HCT116 (cell line): ENCODE results near the gene BRSK1. TPM values are rescaled to one million over a fixed set of nuclear protein-coding genes. Genes with fewer than 3 reads are reported as not detected.

ENCODE experiments used
- ATAC-seq: fragments of 200-7000 bp; cut with Tn5 transposase; 2 replicates; pipeline ENCODE4 v1.9.1; 2020; ENCODE audit warnings: mild to moderate bottlenecking, moderate library complexity
- BruUV-seq: library from RNA; stranded (reverse); fragments of 400-500 nt; replicated peaks from 2 replicates; lab custom pipeline; 2021; lab: Mats Ljungman, UMichigan
- CTCF ChIA-PET: fragments of 300-600 bp; sonication (Branson Sonifier 250); formaldehyde crosslinking; loops from one replicate; lab custom pipeline; 2021; ENCODE audit warnings: antibody characterized with exemption; lab: Charles Lee
- POLR2A ChIA-PET: fragments of 300-600, 350-600 bp; sonication (Branson Sonifier 250); formaldehyde crosslinking; loops from one replicate; lab custom pipeline; 2021; ENCODE audit warnings: antibody characterized with exemption; lab: Charles Lee
- RAD21 ChIA-PET, 2 experiments: fragments of 300-600 bp; sonication (Branson Sonifier 250); formaldehyde crosslinking; loops; one replicate each; lab custom pipeline; 2023; ENCODE audit warnings: low total read pairs in 2 of 2; ENCODE audit not compliant: uncharacterized antibody in 2 of 2, unreplicated experiment in 2 of 2, low non-redundant PET in 1 of 2; lab: Charles Lee
- DNase-seq: peaks from one replicate; pipeline ENCODE4 v3.0.0-alpha.2; 2010; ENCODE audit warnings: low read depth, low spot score
- H2AFZ ChIP-seq: fragments of 200-600 bp; shearing (Covaris generic), sonication (generic); 2 replicates; pipeline ENCODE4 v1.6.1; 2017; ENCODE audit warnings: low read depth, mixed run types, mixed read lengths, antibody characterized with exemption, low read length; ENCODE audit not compliant: poor library complexity, severe bottlenecking
- H3K27ac ChIP-seq: 2 replicates; pipeline ENCODE4 v1.5.1; 2012; ENCODE audit warnings: low read depth, low read length
- H3K27me3 ChIP-seq: fragments of 200-600 bp; sonication (generic); 2 replicates; pipeline ENCODE4 v1.6.1; 2016; ENCODE audit warnings: mixed run types, low read length, mixed read lengths; ENCODE audit not compliant: insufficient read depth
- H3K36me3 ChIP-seq, 2 experiments: fragments of 200-500 bp in 1 of 2; fragments of 200-600 bp in 1 of 2; sonication (Bioruptor generic) in 1 of 2; sonication (generic) in 1 of 2; 2 replicates each; pipeline versions ENCODE4 v1.5.1 to v1.6.1; 2014 to 2016; ENCODE audit warnings: low read length in 2 of 2, inconsistent platforms in 1 of 2, mixed read lengths in 1 of 2, mixed run types in 1 of 2; ENCODE audit not compliant: insufficient read depth in 2 of 2, control insufficient read depth in 1 of 2
- H3K4me1 ChIP-seq, 2 experiments: fragments of 200-600 bp in 1 of 2; sonication (generic) in 1 of 2; 2 replicates each; pipeline versions ENCODE4 v1.5.1 to v1.6.1; 2012 to 2017; ENCODE audit warnings: low read length in 2 of 2, inconsistent platforms in 1 of 2, mild to moderate bottlenecking in 1 of 2, mixed read lengths in 1 of 2, mixed run types in 1 of 2, moderate library complexity in 1 of 2; ENCODE audit not compliant: insufficient read depth in 2 of 2, control insufficient read depth in 1 of 2
- H3K4me2 ChIP-seq: fragments of 200-600 bp; sonication (generic); 2 replicates; pipeline ENCODE4 v1.6.1; 2017; ENCODE audit warnings: mixed run types, low read length, mixed read lengths
- H3K4me3 ChIP-seq, 2 experiments: fragments of 200-600 bp in 1 of 2; sonication (generic) in 1 of 2; replicated peaks in 1 of 2; 2 replicates each; pipeline ENCODE4 v1.5.1; 2011 to 2016; ENCODE audit warnings: low read length in 2 of 2, control low read depth in 1 of 2, low read depth in 1 of 2, mild to moderate bottlenecking in 1 of 2, mixed read lengths in 1 of 2, mixed run types in 1 of 2
- H3K79me2 ChIP-seq: fragments of 200-600 bp; sonication (generic); 2 replicates; pipeline ENCODE4 v1.6.1; 2017; ENCODE audit warnings: mild to moderate bottlenecking, mixed run types, low read length, moderate library complexity, mixed read lengths; ENCODE audit not compliant: insufficient read depth
- H3K9ac ChIP-seq: fragments of 200-600 bp; sonication (generic); 2 replicates; pipeline ENCODE4 v1.6.1; 2016; ENCODE audit warnings: low read length, mixed read lengths
- H3K9me2 ChIP-seq: fragments of 200-600 bp; sonication (generic), shearing (Covaris generic); 2 replicates; pipeline ENCODE4 v1.6.1; 2017; ENCODE audit warnings: mixed run types, mild to moderate bottlenecking, moderate library complexity; ENCODE audit not compliant: insufficient read depth
- H3K9me3 ChIP-seq, 2 experiments: fragments of 200-500 bp in 1 of 2; fragments of 200-600 bp in 1 of 2; sonication (Bioruptor generic) in 1 of 2; sonication (generic) in 1 of 2; 2 replicates each; pipeline ENCODE4 v1.6.1; 2014 to 2017; ENCODE audit warnings: low read length in 2 of 2, mixed read lengths in 2 of 2, inconsistent platforms in 1 of 2, low read depth in 1 of 2, mild to moderate bottlenecking in 1 of 2, mixed run types in 1 of 2, moderate library complexity in 1 of 2; ENCODE audit not compliant: control insufficient read depth in 1 of 2, insufficient read depth in 1 of 2
- H4K20me1 ChIP-seq: fragments of 200-600 bp; sonication (generic), shearing (Covaris generic); 2 replicates; pipeline ENCODE4 v1.6.1; 2017; ENCODE audit warnings: mixed run types, mild to moderate bottlenecking, moderate library complexity; ENCODE audit not compliant: insufficient read depth
- ATF3 ChIP-seq: IDR thresholded peaks from 2 replicates; pipeline ENCODE4 v1.6.1; 2012
- CBX3 ChIP-seq: IDR thresholded peaks from 2 replicates; pipeline ENCODE4 v1.6.1; 2012; ENCODE audit warnings: low read depth
- CEBPB ChIP-seq: IDR thresholded peaks from 2 replicates; pipeline ENCODE4 v1.6.1; 2012; ENCODE audit warnings: low read depth
- CTCF ChIP-seq, 3 experiments: fragments of 200-600 bp in 1 of 3; sonication (generic) in 1 of 3; IDR thresholded peaks in 2 of 3; conservative IDR thresholded peaks in 1 of 3; 2 replicates each; pipeline ENCODE4 v1.5.1; 2012 to 2017; ENCODE audit warnings: low read depth in 2 of 3, low read length in 2 of 3, antibody characterized with exemption in 1 of 3, borderline replicate concordance in 1 of 3, control low read depth in 1 of 3, mild to moderate bottlenecking in 1 of 3, mixed read lengths in 1 of 3, mixed run types in 1 of 3, moderate library complexity in 1 of 3; ENCODE audit not compliant: insufficient read depth in 1 of 3
- ELF1 ChIP-seq: IDR thresholded peaks from 2 replicates; pipeline ENCODE4 v1.6.1; 2012; ENCODE audit warnings: low read depth, borderline replicate concordance
- EZH2phosphoT487 ChIP-seq: fragments of 200-600 bp; IDR thresholded peaks from 2 replicates; pipeline ENCODE4 v1.6.1; 2018; ENCODE audit warnings: antibody characterized with exemption, borderline replicate concordance
- JUND ChIP-seq: IDR thresholded peaks from 2 replicates; pipeline ENCODE4 v1.6.1; 2012
- MAX ChIP-seq: IDR thresholded peaks from 2 replicates; pipeline ENCODE4 v1.6.1; 2012
- POLR2A ChIP-seq: IDR thresholded peaks from 2 replicates; pipeline ENCODE4 v1.7.0; 2011; ENCODE audit warnings: borderline replicate concordance; ENCODE audit not compliant: insufficient read depth, insufficient read length; ENCODE audit errors: extremely low read depth
- RAD21 ChIP-seq: IDR thresholded peaks from 2 replicates; pipeline ENCODE4 v1.6.1; 2012; ENCODE audit warnings: low read depth, mild to moderate bottlenecking
- SIN3A ChIP-seq: IDR thresholded peaks from 2 replicates; pipeline ENCODE4 v1.6.1; 2012; ENCODE audit warnings: low read depth
- SRF ChIP-seq: IDR thresholded peaks from 2 replicates; pipeline ENCODE4 v1.6.1; 2012; ENCODE audit warnings: low read depth
- YY1 ChIP-seq: IDR thresholded peaks from 2 replicates; pipeline ENCODE4 v1.6.1; 2011; ENCODE audit warnings: low read length, low read depth, moderate library complexity, mild to moderate bottlenecking; ENCODE audit not compliant: insufficient replicate concordance; ENCODE audit errors: extremely low read depth
- ZFX ChIP-seq: fragments of 450-650 bp; IDR thresholded peaks from 2 replicates; pipeline ENCODE4 v1.6.1; 2017
- ZNF274 ChIP-seq: fragments of 200-500 bp; sonication (Bioruptor generic); IDR thresholded peaks from 2 replicates; pipeline ENCODE4 v1.6.1; 2014; ENCODE audit warnings: mild to moderate bottlenecking, low read depth, low read length, inconsistent platforms
- intact Hi-C: fragments of 100-400 bp; cut with micrococcal nuclease; formaldehyde crosslinking; loops from 2 replicates; pipeline ENCODE4 v1.10.0; 2022
- total RNA-seq: library from RNA; stranded (reverse); gene quantifications from one replicate; pipeline ENCODE4 v1.2.1, GENCODE V29; 2021; ENCODE audit not compliant: unreplicated experiment

BRSK1 gene
- total RNA-seq, 1 experiment from 2014 or later: 33.3 TPM

GRCh38 chr19:55241935-55242464 is 41.8 kb upstream of the BRSK1 start:
- POLR2A ChIA-PET: interaction anchor here (0.8 kb wide), 1 partner anchor 17 kb away, joined by 4 read pairs; the partner anchor contains the start of gene PPP6R1
- Histone ChIP-seq H3K79me2 (peaks cover 15% of the 10 kb centered on the region), H3K4me3 (no peak overlapping the region), H3K9ac (no peak overlapping the region), H3K4me2 (no peak overlapping the region), H2AFZ (no peak overlapping the region), H3K27ac (no peak overlapping the region), H3K9me3 (no peaks in the 10 kb centered on the region), H3K27me3 (no peaks in the 10 kb centered on the region), H3K9me2 (no peaks in the 10 kb centered on the region), H3K36me3 (peaks cover 43 to 45% of the 10 kb centered on the region in 2 experiments), H4K20me1 (no peaks in the 10 kb centered on the region), H3K4me1 (no peaks in the 10 kb centered on the region)
- DNase-seq (no peak), ATAC-seq (no peak)
- CTCF ChIA-PET: no interaction called here
- intact Hi-C loops: no loop called here
- TF ChIP-seq SIN3A (no peak), EZH2phosphoT487 (no peak), MAX (no peak), CBX3 (no peak), ATF3 (no peak), RAD21 (no peak)
- RAD21 ChIA-PET: no interaction called here
- no TSS peak for BruUV-seq

- no peak overlapping the region for H3K27ac ChIP-seq
- no TSS peak for BruUV-seq
- intact Hi-C loops: no loop called here
- POLR2A ChIA-PET: no interaction called here
- H2AFZ ChIP-seq: no peak overlapping the region
- RAD21 ChIA-PET: no interaction called here
- H3K4me2 ChIP-seq: no peak overlapping the region
- H3K9ac ChIP-seq: no peak overlapping the region
- CTCF ChIA-PET: no interaction called here
- H3K4me1 ChIP-seq: no peaks in the 10 kb centered on the region
- H3K79me2 ChIP-seq: peaks cover 20% of the 10 kb centered on the region
- peaks cover 39 to 44% of the 10 kb centered on the region in 2 experiments for H3K36me3 ChIP-seq
- H4K20me1 ChIP-seq: no peaks in the 10 kb centered on the region
- ATAC-seq (no peak), DNase-seq (no peak)
- no peaks in the 10 kb centered on the region for H3K27me3 ChIP-seq
- H3K9me2 ChIP-seq: no peaks in the 10 kb centered on the region
- H3K9me3 ChIP-seq: no peaks in the 10 kb centered on the region
- H3K4me3 ChIP-seq: no peak overlapping the region
- TF ChIP-seq JUND (no peak), SRF (no peak), ZFX (no peak), POLR2A (no peak), CTCF (IDR thresholded peaks at IDR 0.05 in 2 of 3, conservative IDR thresholded peaks at IDR 0.05 in 1 of 3; ENCODE audit: borderline replicate concordance in 1 of 3, insufficient read depth in 1 of 3, low read depth in 2 of 3, low read length in 2 of 3) (no peak), EZH2phosphoT487 (no peak), CEBPB (no peak), MAX (no peak), ZNF274 (no peak), ATF3 (no peak), YY1 (no peak), ELF1 (no peak)
- TF ChIP-seq, all 23 proteins: peak for 0
Observed at GRCh38 chr19:55242517-55242916, 41.3 kb upstream of the BRSK1 start.
